Heart left ventricle (tissue), 16 donors: ENCODE data around the gene NKAIN4. TPM values are rescaled to one million over a fixed set of nuclear protein-coding genes. Genes with fewer than 3 reads are reported as not detected.

Source experiments
- ATAC-seq, 4 donors: fragments of 200-7000 bp; cut with Tn5 transposase; one replicate each; pipeline ENCODE4 v1.9.1; 2020 to 2022; ENCODE audit warnings: moderate library complexity in 4 of 4, mild to moderate bottlenecking in 3 of 4, moderate number of reproducible peaks in 1 of 4
- DNase-seq, 5 donors: peaks; one replicate each; pipeline ENCODE4 v3.0.0-alpha.2; 2020
- H3K27ac ChIP-seq, 12 donors: fragments of 200-600 bp; sonication (generic) in 4 of 12; one replicate each; pipeline versions ENCODE4 v1.5.0 to v1.8.0; 2016 to 2022; ENCODE audit warnings: mild to moderate bottlenecking in 2 of 12
- H3K27me3 ChIP-seq, 9 donors: fragments of 200-600 bp; sonication (generic) in 2 of 9; one replicate each; pipeline versions ENCODE4 v1.5.1 to v1.8.0; 2016 to 2022; ENCODE audit warnings: mild to moderate bottlenecking in 3 of 9
- H3K36me3 ChIP-seq, 9 donors: fragments of 200-600 bp; sonication (generic) in 2 of 9; one replicate each; pipeline versions ENCODE4 v1.5.0 to v1.8.0; 2018 to 2022; ENCODE audit warnings: mild to moderate bottlenecking in 2 of 9
- H3K4me1 ChIP-seq, 12 donors: fragments of 200-600 bp; sonication (generic) in 4 of 12; one replicate each; pipeline versions ENCODE4 v1.5.0 to v1.8.0; 2016 to 2022; ENCODE audit warnings: mild to moderate bottlenecking in 3 of 12
- H3K4me3 ChIP-seq, 12 donors: fragments of 200-600 bp; sonication (generic) in 4 of 12; one replicate each; pipeline versions ENCODE4 v1.5.0 to v1.8.0; 2017 to 2022; ENCODE audit warnings: mild to moderate bottlenecking in 9 of 12, moderate library complexity in 4 of 12
- H3K9me3 ChIP-seq, 12 donors: fragments of 200-600 bp; sonication (generic) in 4 of 12; one replicate each; pipeline versions ENCODE4 v1.5.0 to v1.8.0; 2016 to 2022; ENCODE audit warnings: mild to moderate bottlenecking in 1 of 12
- CTCF ChIP-seq, 12 donors: fragments of 200-600 bp; sonication (generic) in 4 of 12; IDR thresholded peaks; one replicate each; pipeline versions ENCODE4 v1.5.0 to v1.8.0; 2018 to 2022; ENCODE audit warnings: antibody characterized with exemption in 12 of 12, mild to moderate bottlenecking in 5 of 12
- POLR2A ChIP-seq, 2 donors: fragments of 450-650 bp; IDR thresholded peaks; one replicate each; pipeline ENCODE4 v1.6.1; 2017; ENCODE audit warnings: antibody characterized with exemption in 2 of 2, mild to moderate bottlenecking in 2 of 2, moderate library complexity in 2 of 2
- WGBS, 4 donors: extraction: QIAGEN DNeasy Blood & Tissue Kit in 2 of 4; methylation state at CpG; one replicate each; pipeline versions ENCODE4 v1.1.5 to v1.1.7; 2013 to 2018; 5-methylcytosine and 5-hydroxymethylcytosine counted together
- intact Hi-C, 10 donors: fragments of 100-400 bp; cut with DNase I; formaldehyde crosslinking; loops; one replicate each; pipeline versions ENCODE4 v1.11.1 to v1.14.2; 2022
- polyA plus RNA-seq, 2 donors: library from polyadenylated mRNA; stranded (reverse); fragments of 200-250 nt; gene quantifications; one replicate each; pipeline ENCODE4 v1.2.3, GENCODE V29; 2013
- total RNA-seq, 9 donors: library from RNA; depleted of rRNA in 2 of 9; stranded (reverse); fragments of >200 nt in 2 of 9; fragmentation: NEBNext Ultra II Directional in 3 of 9; extraction: Animal tissue kit (Norgen Biotek cat#: 25700) in 3 of 9; gene quantifications; one replicate each; pipeline versions ENCODE4 v1.1.0 to v1.2.4, GENCODE V29; 2016 to 2023
- donor health status: ischemic (EF 13 %, LVEDD 7.1; RV severe dilation, severe dysfunction).
- donor health status: healthy with polysubstance abuse.
- donor health status: DM: no; HTN: yes; CAD: no.
- donor health status: DM: no; HTN: no; CAD: no.
- donor health status: ischemic (EF 25% LVEDD 6.9; RV normal size, moderate dysfunction).
- donor health status: ischemic (EF 25% LVEDD 5.7; RV mildly dilated, moderate dysfunction).
- donor health status: healthy.
- donor health status: DM: yes; HTN: yes; CAD: no.
- donor health status: ischemic (EF 35%, LVEDD 5.7; RV mildly dilated, moderate dysfunction).
- donor health status: nonischemic (EF 11% LVEDD 7.7; RV severe dilation, severe dysfunction).
- donor health status: DM: yes; HTN: yes; CAD: no.
- donor health status: PGD.
- donor health status: ischemic (EF 29% LVEDD 5.4; RV normal size, mild dysfunction).
- donor health status: nonischemic (EF 23%, LVEDD 6.1; RV moderate dilation, normal function).

Gene NKAIN4
- total and polyA plus RNA-seq, 11 donors, result not detected

- TF ChIP-seq CTCF (IDR thresholded peaks at IDR 0.05) (no peak), POLR2A (IDR thresholded peaks at IDR 0.05) (no peak)
- Histone ChIP-seq H3K4me3 (no peak overlapping the region), H3K4me1 (peaks cover 0 to 24% (median 4%) of the 10 kb centered on the region in 12 donors), H3K27ac (no peak overlapping the region), H3K36me3 (peaks cover 0 to 48% (median 25%) of the 10 kb centered on the region in 9 donors), H3K27me3 (no peaks in the 10 kb centered on the region), H3K9me3 (no peaks in the 10 kb centered on the region)
- ATAC-seq, result no peak
- WGBS, 4 donors, result 95 to 99% (median 97%) methylated on average over 4 of the region's 4 CpGs
- no peak for DNase-seq
- intact Hi-C loops, result no loop called here
Measured at GRCh38 chr20:63194797-63195173, 59.5 kb downstream of the NKAIN4 start.

GRCh38 chr20:63194007-63194796 is 60.1 kb downstream of the NKAIN4 start:
- Histone ChIP-seq H3K27me3 (no peaks in the 10 kb centered on the region), H3K27ac (no peak overlapping the region), H3K4me1 (peaks cover 0 to 24% (median 4%) of the 10 kb centered on the region in 12 donors), H3K9me3 (no peaks in the 10 kb centered on the region), H3K4me3 (no peak overlapping the region), H3K36me3 (peaks cover 0 to 45% (median 25%) of the 10 kb centered on the region in 9 donors)
- ATAC-seq, result no peak
- intact Hi-C loops, result no loop called here
- 76 to 83% (median 81%) methylated on average over 14 of the region's 14 CpGs for WGBS, 4 donors
- no peak for DNase-seq
- TF ChIP-seq POLR2A (IDR thresholded peaks at IDR 0.05) (no peak), CTCF (IDR thresholded peaks at IDR 0.05) (no peak)

GRCh38 chr20:63192721-63193120 is 61.5 kb downstream of the NKAIN4 start:
- no peaks in the 10 kb centered on the region for H3K9me3 ChIP-seq
- H3K4me3 ChIP-seq, result no peak overlapping the region
- no peak for DNase-seq

More at GRCh38 chr20:63192721-63193120, 61.5 kb downstream of the NKAIN4 start:
- Histone ChIP-seq H3K4me1 (peaks cover 0 to 13% (median 2%) of the 10 kb centered on the region in 12 donors), H3K27ac (no peak overlapping the region), H3K27me3 (no peaks in the 10 kb centered on the region), H3K36me3 (peaks cover 0 to 32% (median 23%) of the 10 kb centered on the region in 9 donors)
- TF ChIP-seq POLR2A (IDR thresholded peaks at IDR 0.05) (no peak), CTCF (IDR thresholded peaks at IDR 0.05) (no peak)
- intact Hi-C loops, result no loop called here
- ATAC-seq, result no peak
- WGBS, 4 donors, result 90 to 93% (median 91%) methylated on average over 21 of the region's 21 CpGs
